ENCODE results near the gene TUBB2A. TPM values are rescaled to one million over a fixed set of nuclear protein-coding genes. Genes with fewer than 3 reads are reported as not detected.

Gene TUBB2A
- total and polyA plus RNA-seq, 10 of the 15 experiments (the other 5 are each of a cell fraction or from before 2014, with no cell fraction given): 2.2 to 49.5 (median 31.3) TPM

- BruUV-seq (replicated peaks): no TSS peak
- no peak overlapping the region for H3K27ac ChIP-seq (ENCODE audit: control insufficient read depth, insufficient read depth)
- H3K4me1 ChIP-seq (ENCODE audit: control insufficient read depth, insufficient read depth, low read length): peaks cover 7% of the 10 kb centered on the region
- H3K4me3 ChIP-seq: no peak overlapping the region
- peak overlapping the region; percentile 26 for H3K4me2 ChIP-seq (ENCODE audit: control insufficient read depth, insufficient read depth)
- no peaks in the 10 kb centered on the region for H3K36me3 ChIP-seq (ENCODE audit: control insufficient read depth in 2 of 2, insufficient read depth in 2 of 2, low read length in 1 of 2)
- intact Hi-C loops (cut with micrococcal nuclease; ENCODE audit: unreplicated experiment) (no loop called here), in situ Hi-C loops (cut with MboI) (no loop called here)
- DNase-seq (ENCODE audit: low read depth, low spot score) (no peak), ATAC-seq (peak; percentile 69), FAIRE-seq (peak; percentile 27)
- H3K27me3 ChIP-seq (replicated peaks in 1 of 2; ENCODE audit: control insufficient read depth in 2 of 2, insufficient read depth in 2 of 2, low read length in 1 of 2): no peaks in the 10 kb centered on the region
- POLR2A ChIA-PET: no interaction called here
- peak overlapping the region; percentile 46 for H2AFZ ChIP-seq (ENCODE audit: control insufficient read depth, low read depth, low read length)
- no peaks in the 10 kb centered on the region for H3K79me2 ChIP-seq (ENCODE audit: control insufficient read depth, insufficient read depth, low read length)
- SMC1A ChIA-PET (ENCODE audit: uncharacterized antibody, unreplicated experiment): interaction anchor here (0.6 to 1.2 kb wide), 4 partner anchors 20 to 1319 kb away, joined by 3 to 5 read pairs (median 3); no protein-coding TSS in a partner anchor
- no peak for TF ChIP-seq SUPT20H (IDR thresholded peaks at IDR 0.05; ENCODE audit: borderline replicate concordance, control insufficient read depth, low read depth, low read length)
- 0 out of 2 replicates have a peak, but pooled peaks have one; percentile 33 for TF ChIP-seq RUNX3 (IDR thresholded peaks at IDR 0.05; ENCODE audit: low read length)
- peak; percentile 48 to 60 for TF ChIP-seq BHLHE40 (IDR thresholded peaks at IDR 0.05; ENCODE audit: borderline replicate concordance in 1 of 2, low read depth in 2 of 2, low read length in 1 of 2)
- no peak for TF ChIP-seq CHD4 (IDR thresholded peaks at IDR 0.05)
- TF ChIP-seq SPI1 (IDR thresholded peaks at IDR 0.05; ENCODE audit: borderline replicate concordance, insufficient read depth, low read depth, low read length): no peak
- TF ChIP-seq IKZF1 (conservative IDR thresholded peaks at IDR 0.05): peak; percentile 37; the same call in 1 of the 2 replicates
- TF ChIP-seq HCFC1 (IDR thresholded peaks at IDR 0.05; ENCODE audit: low read length): no peak
- TF ChIP-seq USF1 (IDR thresholded peaks at IDR 0.05; ENCODE audit: borderline replicate concordance, extremely low read length, insufficient read depth, low read depth, low read length): peak; percentile 68
- TF ChIP-seq BCL3 (IDR thresholded peaks at IDR 0.05; ENCODE audit: borderline replicate concordance, insufficient read depth, low read depth, low read length, poor library complexity, severe bottlenecking): no peak
- TF ChIP-seq ATF3 (IDR thresholded peaks at IDR 0.05; ENCODE audit: borderline replicate concordance, extremely low read depth, low read depth, low read length): no peak
- TF ChIP-seq RAD51 (IDR thresholded peaks at IDR 0.05): peak; percentile 70; the same call in 1 of the 2 replicates
- TF ChIP-seq FOXK2 (IDR thresholded peaks at IDR 0.05): peak; percentile 26; the same call in 1 of the 2 replicates
- TF ChIP-seq IKZF2 (IDR thresholded peaks at IDR 0.05): 0 out of 4 replicates have a peak, but pooled peaks of 1 of the 2 experiments have one; percentile 12
- CTCF ChIA-PET: interaction anchor here (0.6 to 1.7 kb wide), 6 partner anchors 8 to 112 kb away, joined by 3 to 5 read pairs (median 4); partner anchors contain the start of gene TUBB2A
- no peak overlapping the region for H3K9ac ChIP-seq (ENCODE audit: control insufficient read depth, insufficient read depth, low read length)
- no peaks in the 10 kb centered on the region for H4K20me1 ChIP-seq (ENCODE audit: control insufficient read depth, insufficient read depth)
- RAD21 ChIA-PET (ENCODE audit: unreplicated experiment): interaction anchor here (1.0 kb wide), 1 partner anchor 112 kb away, joined by 3 read pairs; no protein-coding TSS in a partner anchor
- no peaks in the 10 kb centered on the region for H3K9me3 ChIP-seq (replicated peaks; ENCODE audit: control insufficient read depth, insufficient read depth, low read length)
- WGBS (ENCODE audit: insufficient coverage, insufficient replicate concordance, low lambda C conversion rate, missing lambda C conversion rate): 56% methylated on average over 14 of the region's 14 CpGs
These were observed 18.0 kb downstream of the TUBB2A start for GRCh38 chr6:3139090-3139903.

All from GM12878 (cell line).